Measurements from ENCODE around the gene TOP2A. TPM values are rescaled to one million over a fixed set of nuclear protein-coding genes. Genes with fewer than 3 reads are reported as not detected.

TOP2A gene
- total RNA-seq, 1 experiment from 2014 or later, result 315 TPM

DNA sequence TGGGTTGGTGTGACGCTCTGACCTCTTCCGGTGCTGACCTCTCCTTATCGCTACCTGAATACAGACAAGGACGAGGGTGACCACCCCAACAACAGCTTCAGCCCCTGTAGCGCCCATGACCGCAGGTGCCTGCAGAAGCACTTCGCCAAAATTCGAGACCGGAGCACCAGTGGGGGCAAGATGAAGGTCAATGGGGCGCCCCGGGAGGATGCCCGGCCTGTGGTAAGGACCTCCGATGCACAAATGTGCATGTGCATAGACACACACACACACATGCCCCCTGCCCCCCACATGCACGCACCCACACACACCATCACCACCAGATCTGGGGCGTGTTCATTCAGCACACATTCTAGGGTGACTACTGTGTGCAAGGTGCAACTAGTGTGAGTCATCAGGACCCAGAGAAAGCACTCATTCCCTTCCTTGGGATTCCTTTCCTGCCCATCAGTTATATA, 35.3 kb upstream of the TOP2A start:
- DNase-seq (ENCODE audit: extremely low read depth, low read depth), result no peak

DNA sequence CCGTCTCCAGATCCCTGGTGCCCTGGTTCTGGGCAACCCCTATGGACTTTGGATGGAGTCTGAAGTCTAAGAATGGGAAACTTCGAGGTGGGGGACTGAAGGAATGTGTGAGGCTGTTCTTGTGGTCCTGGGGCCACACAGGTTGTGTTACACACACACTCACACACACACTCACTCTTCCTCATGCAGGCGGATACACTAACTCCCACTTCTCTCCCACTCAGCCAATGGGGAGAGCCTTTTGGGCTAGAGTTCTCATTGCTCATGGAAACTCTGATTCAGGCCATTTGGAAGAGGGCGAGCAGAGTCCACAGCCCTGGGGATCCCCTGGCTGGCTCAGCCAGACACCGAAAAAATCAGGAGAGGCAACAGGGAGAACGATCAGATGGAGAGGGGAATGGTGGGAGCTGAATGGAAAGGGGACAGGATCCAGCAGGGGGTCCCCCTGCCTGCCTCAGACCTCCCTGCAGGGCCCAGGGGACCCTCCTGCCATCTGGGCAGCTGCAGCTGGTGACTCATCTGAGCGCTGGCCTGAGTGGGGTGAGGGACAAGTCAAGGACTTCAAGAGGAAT, 34.6 kb upstream of the TOP2A start:
- no peak for DNase-seq (ENCODE audit: extremely low read depth, low read depth)

DNA sequence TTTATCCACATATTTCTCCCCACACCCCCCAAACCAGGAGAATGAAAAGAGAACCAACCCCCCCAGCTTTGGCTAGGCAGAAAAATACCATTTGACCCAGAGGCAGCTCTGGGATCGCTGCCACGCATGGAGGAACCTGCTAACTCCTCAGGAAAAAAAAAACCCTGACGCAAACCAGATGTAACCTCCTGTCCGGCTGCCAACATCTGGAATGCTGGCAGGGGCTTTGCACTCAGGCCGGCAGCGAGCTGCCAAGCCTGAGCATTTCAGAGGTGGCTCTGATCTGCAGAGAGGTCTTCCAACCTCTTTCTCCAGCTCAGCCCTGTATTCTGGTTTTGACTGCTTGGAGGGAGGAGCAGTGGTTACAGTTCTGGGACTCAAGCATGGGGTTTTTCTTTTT, 33.7 kb upstream of the TOP2A start:
- no peak for DNase-seq (ENCODE audit: extremely low read depth, low read depth)

DNA sequence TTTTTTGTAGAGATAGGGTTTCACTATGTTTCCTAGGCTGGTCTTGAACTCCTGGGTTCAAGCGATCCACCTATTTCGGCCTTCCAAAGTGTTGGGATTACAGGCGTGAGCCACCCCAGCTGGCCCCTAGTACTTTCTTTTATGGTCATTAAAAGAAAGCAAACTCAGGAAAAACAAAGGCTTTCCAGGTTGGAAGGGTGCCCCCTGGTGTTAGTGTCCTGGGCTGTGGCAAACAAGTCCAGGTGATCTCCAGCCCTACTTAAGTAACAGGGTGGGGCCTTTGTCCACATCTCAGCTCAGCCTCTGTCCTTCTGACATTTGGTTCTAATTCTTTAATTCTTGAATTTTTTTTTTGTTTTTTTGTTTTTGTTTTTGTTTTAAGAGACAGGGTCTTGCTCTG, 32.5 kb upstream of the TOP2A start:
- peak; percentile 37 for DNase-seq (ENCODE audit: extremely low read depth, low read depth)

DNA sequence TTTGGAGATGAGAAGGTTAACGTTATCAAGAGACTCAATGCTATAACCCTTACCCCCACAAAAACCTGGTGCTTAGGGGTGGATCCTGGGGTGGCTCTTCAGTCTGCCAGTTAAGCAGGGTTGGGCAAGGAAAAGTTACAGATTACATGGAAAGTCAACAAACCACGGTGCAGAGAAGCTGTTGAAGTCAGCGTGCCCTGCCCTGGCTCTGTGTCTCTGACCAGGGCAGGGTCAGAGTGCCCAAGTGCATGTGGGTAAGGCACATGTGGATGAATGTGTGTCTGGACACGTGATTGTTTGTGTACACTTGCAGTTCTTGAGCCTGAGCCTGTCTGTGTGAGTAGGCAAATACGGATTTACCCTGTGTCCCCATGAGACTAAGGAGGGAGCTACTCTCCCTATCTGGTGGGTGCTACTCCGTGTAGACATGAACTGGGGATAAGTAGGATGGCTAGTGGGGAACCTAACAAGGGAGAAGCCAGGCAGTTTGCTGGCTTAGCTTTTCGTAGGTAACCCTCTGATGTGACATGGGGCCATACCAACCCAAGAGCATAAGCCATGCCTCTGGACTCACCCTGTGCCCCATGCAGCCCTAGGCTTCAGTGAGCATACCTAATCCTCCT, 31.1 kb upstream of the TOP2A start:
- DNase-seq (ENCODE audit: extremely low read depth, low read depth), result no peak

DNA sequence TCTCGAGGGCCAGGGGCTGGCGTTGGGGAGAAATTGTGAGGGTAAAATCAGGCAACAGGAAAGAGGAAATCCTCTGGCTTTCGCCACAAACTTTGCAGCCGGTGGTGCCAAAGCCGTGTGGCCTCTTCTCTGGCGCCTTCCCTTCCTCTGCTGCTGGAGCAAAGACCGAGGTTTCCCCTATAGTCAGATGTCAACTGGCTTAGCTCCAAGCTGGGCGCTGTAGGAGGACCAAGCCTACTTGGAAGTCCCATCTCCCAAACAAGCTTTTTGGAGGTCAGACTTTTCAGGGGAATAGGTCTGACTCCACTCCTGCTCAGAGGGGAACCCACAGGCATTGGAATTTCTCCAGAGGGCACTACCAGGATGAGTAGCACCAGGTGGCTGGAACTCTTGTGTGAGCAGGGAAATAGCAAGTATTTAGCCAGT, 30.5 kb upstream of the TOP2A start:
- DNase-seq (ENCODE audit: extremely low read depth, low read depth), result no peak

DNA sequence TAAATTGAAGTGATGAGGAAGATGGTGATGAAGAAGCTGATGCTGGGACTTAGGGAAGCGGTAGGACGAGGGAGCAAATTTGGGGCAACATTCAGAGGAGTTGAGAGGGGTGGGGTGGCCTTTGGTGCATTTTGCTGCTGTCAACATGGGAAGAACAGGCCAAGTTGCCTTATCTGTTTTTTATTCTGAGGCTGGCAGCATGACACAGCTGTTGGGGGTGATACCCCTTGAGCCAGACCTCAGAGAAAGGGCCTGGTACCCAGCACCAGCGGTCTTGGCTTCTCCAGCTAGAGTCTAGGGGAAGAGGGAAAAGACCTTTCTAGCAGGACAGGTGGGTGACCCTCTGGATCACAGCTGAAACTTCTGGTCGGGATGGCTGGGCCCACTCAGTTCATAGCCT, 30.1 kb upstream of the TOP2A start:
- no peak for DNase-seq (ENCODE audit: extremely low read depth, low read depth)

DNA sequence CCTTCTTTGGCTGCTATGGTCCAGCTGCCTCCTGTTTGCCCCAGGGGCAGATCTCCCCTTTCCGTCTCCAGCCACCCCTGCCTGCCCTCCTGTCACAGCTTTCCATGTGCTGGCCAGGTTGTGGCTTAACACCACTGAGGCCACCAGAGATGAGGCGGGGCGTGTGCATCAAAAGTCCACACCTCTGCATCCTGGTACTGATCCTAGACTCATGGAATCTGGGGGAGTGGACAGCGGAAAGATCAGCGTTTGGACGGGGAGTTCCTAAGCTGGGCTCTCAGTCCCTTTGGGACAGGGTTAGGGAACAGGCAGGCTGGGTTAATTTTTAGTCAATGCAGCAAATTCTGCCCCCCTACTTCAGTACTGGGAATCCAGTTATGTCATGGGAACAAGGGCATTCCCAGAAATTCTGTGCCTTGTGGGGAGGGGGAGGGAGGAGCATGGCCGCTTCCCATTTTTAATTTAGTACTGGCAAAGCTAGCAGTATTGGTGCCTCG, 29.5 kb upstream of the TOP2A start:
- DNase-seq (ENCODE audit: extremely low read depth, low read depth), result no peak

DNA sequence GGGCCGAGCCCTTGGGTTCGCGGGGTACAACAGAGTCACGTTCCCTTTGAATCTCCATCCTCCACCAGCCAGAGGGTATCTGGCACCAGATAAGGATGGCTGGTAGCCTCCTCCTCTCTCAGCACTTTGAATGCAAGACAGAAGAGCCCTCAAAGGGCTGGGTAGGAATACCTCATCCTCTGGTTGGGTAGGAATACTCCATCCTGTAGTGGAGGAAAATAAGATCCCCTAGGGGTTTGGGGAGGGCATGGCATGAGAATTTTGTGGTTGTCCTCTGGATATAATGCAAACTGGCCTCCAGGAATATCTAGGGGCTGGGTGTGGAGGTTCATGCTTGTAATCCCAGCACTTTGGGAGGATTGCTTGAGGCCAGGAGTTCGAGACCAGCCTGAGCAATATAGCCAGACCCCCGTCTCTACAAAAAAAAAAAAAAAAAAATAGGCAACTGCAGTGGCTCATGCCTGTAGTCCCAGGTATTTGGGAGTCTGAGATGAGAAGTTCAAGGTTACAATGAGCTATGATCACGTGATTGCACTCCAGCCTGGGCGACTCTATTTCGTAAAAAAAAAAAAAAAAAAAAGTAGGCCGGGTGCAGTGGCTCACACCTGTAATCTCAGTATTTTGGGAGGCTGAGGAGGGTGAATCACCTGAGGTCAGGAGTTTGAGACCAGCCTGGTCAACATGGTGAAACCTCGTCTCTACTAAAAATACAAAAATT, 28.2 kb upstream of the TOP2A start:
- no peak for DNase-seq (ENCODE audit: extremely low read depth, low read depth)

DNA sequence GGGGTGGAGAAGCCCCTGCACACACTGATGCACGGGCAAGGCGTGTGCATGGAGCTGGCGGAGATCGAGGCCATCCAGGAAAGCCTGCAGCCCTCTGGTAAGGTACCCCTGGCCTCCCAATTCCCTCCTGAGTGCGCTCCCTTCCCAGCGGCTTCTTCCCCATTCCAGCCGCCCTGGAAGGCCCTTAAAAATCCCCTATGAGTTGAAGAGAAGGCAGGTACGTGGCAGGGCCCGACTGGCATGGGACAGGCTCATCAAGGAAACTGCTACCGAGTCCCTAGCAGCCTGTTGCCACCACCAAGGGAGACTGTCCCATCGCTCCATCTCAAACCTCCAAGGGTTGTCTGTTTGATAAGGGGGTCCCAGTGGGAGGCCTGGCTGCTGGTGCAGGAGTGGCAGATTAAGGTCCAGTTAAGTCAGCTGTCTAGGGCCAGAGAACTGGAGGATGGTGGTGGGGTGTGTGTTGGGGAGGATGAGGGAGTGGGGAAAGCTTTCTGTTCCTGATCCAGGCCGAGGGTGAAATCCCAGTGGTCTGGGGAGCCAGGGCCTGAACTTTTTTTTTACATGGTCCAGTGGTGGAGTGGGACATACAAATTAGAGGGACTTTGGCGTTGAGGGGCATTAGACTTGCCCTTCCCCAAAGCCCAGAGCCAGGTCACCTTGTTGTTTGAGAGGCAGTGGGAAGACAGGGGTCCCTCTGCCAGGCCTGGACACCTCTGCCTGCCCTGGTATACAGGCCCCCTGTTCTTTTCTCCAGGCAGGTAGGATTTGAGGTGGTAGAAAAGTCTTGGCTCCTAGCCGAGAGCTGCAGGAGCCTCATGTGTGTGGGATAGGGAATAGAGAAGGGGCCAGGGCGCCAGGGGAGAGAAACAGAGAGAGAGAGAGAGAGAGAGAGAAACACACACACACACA, 26.5 kb upstream of the TOP2A start:
- no peak for DNase-seq (ENCODE audit: extremely low read depth, low read depth)

DNA sequence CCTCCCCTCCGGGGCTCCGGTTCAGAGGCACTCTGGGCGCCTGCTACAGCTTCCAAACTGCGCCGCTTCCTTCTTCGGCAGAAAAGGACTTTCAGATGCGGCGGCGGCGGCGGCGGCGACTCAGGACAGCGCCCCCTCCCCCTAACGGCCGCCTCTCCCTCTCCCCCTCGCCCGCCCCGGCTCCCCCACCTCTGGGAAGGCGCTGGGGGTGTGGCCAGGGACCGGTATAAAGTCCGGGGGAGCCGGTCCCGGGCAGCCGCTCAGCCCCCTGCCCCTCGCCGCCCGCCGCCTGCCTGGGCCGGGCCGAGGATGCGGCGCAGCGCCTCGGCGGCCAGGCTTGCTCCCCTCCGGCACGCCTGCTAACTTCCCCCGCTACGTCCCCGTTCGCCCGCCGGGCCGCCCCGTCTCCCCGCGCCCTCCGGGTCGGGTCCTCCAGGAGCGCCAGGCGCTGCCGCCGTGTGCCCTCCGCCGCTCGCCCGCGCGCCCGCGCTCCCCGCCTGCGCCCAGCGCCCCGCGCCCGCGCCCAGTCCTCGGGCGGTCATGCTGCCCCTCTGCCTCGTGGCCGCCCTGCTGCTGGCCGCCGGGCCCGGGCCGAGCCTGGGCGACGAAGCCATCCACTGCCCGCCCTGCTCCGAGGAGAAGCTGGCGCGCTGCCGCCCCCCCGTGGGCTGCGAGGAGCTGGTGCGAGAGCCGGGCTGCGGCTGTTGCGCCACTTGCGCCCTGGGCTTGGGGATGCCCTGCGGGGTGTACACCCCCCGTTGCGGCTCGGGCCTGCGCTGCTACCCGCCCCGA, 25.7 kb upstream of the TOP2A start, which contains the start of gene IGFBP4:
TSS of gene IGFBP4 (plus strand) at position 255 of the 792 bp plus-strand sequence. CDS start at position 541, 286 bp downstream.
- DNase-seq (ENCODE audit: extremely low read depth, low read depth), result peak; percentile 69

DNA sequence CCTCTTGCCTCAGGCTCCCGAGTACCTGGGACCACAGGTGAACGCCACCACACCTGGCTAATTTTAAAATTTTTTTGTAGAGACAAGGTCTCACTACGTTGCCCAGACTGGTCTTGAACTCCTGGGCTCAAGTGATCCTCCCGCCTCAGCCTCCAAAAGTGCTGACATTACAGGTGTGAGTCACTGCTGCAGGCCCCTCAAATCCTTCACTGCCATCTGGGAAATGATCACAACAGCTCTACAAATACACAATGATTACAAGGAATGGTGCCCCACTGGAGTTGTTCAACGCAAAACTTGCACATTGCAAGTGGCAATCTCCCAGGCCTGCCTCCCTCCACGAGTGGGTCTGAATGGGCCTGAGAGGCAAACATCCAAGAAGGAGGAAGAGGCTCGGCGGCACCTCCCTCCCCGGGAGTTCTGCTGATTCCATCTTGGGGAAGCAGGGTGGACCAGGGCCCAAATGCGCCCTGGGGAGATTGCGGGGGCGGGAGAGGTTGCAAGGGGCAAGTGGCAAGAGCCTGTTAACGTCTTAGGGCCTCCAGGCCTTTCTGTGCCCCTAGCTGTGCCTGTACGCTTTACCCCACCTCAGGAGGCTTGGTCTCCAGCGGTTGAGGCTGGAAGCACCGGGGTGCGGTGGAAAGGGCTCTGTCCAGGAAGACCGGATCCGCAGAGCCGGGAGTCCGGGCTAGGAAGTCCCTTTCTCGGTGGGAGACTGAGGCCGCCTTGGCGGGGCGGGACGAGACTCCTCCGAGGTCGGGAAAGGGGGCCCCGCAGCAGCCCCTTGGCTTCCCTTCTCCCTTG, 24.9 kb upstream of the TOP2A start:
- no peak for DNase-seq (ENCODE audit: extremely low read depth, low read depth)

DNA sequence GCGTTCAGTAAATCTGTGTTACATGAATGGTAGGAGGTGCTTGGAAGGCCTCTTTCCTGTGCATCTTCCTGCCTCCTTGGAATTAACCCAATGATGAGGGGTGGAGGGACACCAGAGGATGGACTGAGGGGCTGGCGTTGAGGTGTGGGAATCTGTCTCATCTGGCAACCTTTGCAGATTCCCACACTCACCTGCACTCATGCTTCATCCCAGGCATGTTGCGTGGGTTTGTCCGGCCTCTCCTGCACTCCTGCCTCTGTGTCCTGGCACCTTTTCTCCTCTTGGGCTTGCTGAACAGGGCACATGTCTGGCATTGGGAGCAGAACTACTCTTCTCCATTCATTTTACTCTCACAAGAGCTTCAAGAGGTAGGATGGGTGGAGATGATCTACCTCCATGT, 22.5 kb upstream of the TOP2A start:
- DNase-seq (ENCODE audit: extremely low read depth, low read depth), result no peak

DNA sequence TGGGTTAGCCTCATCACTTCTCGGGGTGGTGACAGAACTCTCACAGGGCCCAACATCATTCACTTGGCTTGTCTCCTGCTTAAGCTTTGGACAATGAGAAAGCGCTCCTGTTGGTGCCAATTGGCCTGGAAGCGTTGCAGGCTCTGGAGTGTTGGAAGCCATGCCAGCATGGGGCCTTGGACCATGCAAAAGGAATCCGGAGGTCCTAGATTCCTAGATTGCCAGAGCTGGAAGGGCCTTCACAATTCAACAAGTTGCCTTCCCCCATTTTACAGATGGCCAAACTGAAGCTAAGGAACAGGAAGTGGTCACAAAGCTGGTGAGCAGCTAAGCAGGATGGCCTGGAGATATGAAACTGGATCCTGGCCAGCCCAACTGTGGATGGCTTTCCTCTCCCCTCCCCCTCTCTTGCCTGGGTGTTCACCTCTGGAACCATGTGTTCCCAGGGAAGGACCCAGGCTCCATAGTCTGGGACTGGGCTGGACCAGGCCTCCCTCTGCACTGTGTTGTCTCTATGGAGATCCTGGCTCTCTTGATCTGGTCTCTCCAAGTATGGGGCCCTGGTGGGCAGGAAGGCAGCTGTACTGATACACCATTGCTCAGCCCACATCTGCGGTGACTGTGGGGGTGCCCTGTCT, 19.5 kb upstream of the TOP2A start:
- DNase-seq (ENCODE audit: extremely low read depth, low read depth), result no peak

DNA sequence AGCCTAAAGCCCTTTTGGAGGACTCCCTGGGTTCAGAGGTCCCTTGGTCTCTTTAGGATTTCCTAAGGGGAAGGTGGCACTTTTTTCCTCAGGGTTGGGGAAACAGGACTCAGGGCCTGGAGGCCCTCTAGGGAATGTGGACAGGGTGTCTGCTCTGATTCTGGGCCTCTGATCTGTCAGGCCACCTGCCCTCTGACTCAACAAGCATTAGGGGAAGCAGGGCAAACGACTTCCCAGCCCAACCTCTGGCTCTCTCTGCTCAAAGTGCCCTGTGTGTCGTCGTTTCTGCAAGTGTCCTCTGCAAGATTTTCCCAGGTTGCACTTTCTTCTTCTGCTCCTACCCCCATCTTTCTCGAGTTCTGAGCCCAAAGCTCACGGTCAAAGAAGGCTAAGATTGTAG, 18.9 kb upstream of the TOP2A start:
- DNase-seq (ENCODE audit: extremely low read depth, low read depth), result no peak

DNA sequence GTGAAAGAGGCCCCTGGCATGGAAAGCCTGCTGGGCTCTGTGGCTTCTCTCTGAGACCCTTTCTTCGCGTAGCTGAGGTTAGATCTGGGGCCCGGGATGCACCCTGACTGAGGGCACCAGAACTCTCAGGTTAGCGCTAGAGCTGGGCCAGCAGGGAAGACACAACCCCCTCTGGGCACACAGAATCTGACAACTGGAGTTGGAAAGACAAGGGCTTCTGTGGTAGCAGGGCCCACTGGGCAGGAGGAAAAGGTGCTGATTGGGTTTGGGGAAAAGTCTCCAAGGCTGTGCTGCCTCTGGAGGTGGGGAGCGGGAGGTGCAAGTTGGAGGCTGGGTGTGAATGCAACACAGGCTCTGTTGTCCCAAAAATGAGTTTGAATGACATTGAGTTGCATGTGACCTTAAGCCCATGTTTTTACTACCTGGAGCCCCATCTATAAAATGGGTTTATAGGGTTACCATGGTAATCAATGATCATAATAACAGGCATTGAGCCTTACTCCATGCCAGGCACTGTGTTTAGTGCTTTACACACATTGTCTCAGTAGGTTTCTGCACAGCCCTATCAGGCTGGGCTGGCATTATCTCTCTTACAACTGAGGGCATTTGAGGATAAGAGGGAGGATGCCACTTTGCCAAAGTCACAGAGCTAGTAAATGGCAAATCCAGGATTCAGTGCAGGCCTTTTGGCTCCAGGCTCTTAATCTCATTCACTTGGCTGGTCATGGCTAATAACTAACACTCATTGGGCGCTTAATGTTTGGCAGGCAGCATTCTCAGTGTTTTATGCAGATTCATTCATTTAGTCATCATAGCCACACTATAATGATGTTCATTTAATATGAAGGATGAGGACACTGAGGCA, 16.1 kb upstream of the TOP2A start:
- DNase-seq (ENCODE audit: extremely low read depth, low read depth), result no peak

DNA sequence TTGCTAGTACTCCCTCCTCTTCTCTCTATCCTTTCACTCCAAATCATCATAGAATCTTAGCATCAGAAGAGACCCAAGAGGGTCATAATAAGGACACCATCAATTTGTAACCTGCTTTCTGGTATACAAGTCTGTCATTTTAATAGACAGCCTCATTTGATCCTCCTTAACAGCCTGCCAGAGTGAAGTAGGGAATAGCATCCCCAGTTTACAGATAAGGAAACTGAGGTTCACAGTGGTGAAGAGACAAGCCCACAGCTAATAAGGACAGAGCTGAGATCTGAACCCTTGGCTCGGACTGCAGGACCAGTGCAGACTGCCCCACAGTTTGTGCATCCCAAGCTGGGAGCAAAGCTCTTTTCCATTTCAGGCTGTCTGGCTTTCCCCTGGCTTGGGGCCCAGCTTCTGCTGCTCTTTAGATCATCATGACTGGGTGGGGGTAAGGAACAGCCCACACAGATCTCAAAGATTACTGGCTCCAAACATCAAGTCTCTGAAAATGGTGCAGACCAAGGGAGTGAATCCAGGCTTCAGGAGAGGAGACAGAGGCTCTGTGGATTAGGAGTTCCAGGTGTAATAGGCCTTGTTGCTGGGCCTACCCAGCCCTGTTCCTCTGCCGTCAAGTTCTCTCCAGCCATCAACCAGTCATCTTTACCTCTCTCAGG, 15.3 kb upstream of the TOP2A start:
- no peak for DNase-seq (ENCODE audit: extremely low read depth, low read depth)
